GM06990 (cell line): ENCODE data around the gene LRFN3.

Experiments used
- DNase-seq: peaks from one replicate; pipeline ENCODE4 v3.0.0-alpha.2; 2011; ENCODE audit not compliant: insufficient read length; ENCODE audit errors: extremely low read depth
- H3K27me3 ChIP-seq: replicated peaks from 2 replicates; pipeline ENCODE4 v1.6.0; 2011; ENCODE audit warnings: low read length; ENCODE audit not compliant: control insufficient read depth, insufficient read depth
- H3K36me3 ChIP-seq: 2 replicates; pipeline ENCODE4 v1.5.1; 2011; ENCODE audit warnings: low read length; ENCODE audit not compliant: control insufficient read depth, insufficient read depth
- H3K4me3 ChIP-seq: replicated peaks from 2 replicates; pipeline ENCODE4 v1.5.1; 2011; ENCODE audit warnings: low read depth, mild to moderate bottlenecking, control low read depth, low read length
- CTCF ChIP-seq: IDR thresholded peaks from 2 replicates; pipeline ENCODE4 v1.5.1; 2011; ENCODE audit warnings: low read length, control low read depth, mild to moderate bottlenecking, inconsistent platforms; ENCODE audit not compliant: insufficient read depth, poor library complexity, severe bottlenecking

Gene LRFN3

GRCh38 chr19:35932291-35932936 is 3.8 kb upstream of the LRFN3 start:
- no peak for DNase-seq
- no peak overlapping the region for H3K4me3 ChIP-seq

GRCh38 chr19:35936738-35937268 is 629 bp downstream of the LRFN3 start:
- Histone ChIP-seq H3K27me3 (no peaks in the 10 kb centered on the region), H3K36me3 (no peaks in the 10 kb centered on the region), H3K4me3 (peak overlapping the region; percentile 61)
- no peak for DNase-seq
- TF ChIP-seq CTCF = no peak

More at GRCh38 chr19:35932291-35932936, 3.8 kb upstream of the LRFN3 start:
- Histone ChIP-seq H3K36me3 (no peaks in the 10 kb centered on the region), H3K27me3 (no peaks in the 10 kb centered on the region)
- no peak for TF ChIP-seq CTCF

- no peak for TF ChIP-seq CTCF
- Histone ChIP-seq H3K36me3 (no peaks in the 10 kb centered on the region), H3K4me3 (peak overlapping the region; percentile 61), H3K27me3 (no peaks in the 10 kb centered on the region)
- no peak for DNase-seq
Observed at GRCh38 chr19:35937345-35938281, 1.4 kb downstream of the LRFN3 start.

- H3K4me3 ChIP-seq = no peak overlapping the region
- H3K36me3 ChIP-seq = no peaks in the 10 kb centered on the region
- H3K27me3 ChIP-seq = no peaks in the 10 kb centered on the region
- no peak for DNase-seq
- no peak for TF ChIP-seq CTCF
Observed at GRCh38 chr19:35938282-35939224, 2.4 kb downstream of the LRFN3 start.

GRCh38 chr19:35939307-35940077 is 3.3 kb downstream of the LRFN3 start:
- no peaks in the 10 kb centered on the region for H3K36me3 ChIP-seq
- H3K27me3 ChIP-seq = no peaks in the 10 kb centered on the region
- H3K4me3 ChIP-seq = no peak overlapping the region
- DNase-seq = no peak
- no peak for TF ChIP-seq CTCF
